SK-N-SH (cell line): ENCODE data around the gene ARSJ. TPM values are rescaled to one million over a fixed set of nuclear protein-coding genes. Genes with fewer than 3 reads are reported as not detected.
"Not testable (repeated sequence)": the region's sequence is repeated elsewhere in the genome, so short reads cannot be mapped to it uniquely, and the experiment has no call there.

ENCODE experiments used
- CTCF ChIA-PET: fragments of 300-600, 350-600 bp; formaldehyde crosslinking; extraction: SDS; loops from one replicate; lab custom pipeline; 2021; lab: Yijun Ruan, JAX
- POLR2A ChIA-PET: fragments of 350-600 bp; sonication (Branson Sonifier 250); formaldehyde crosslinking; extraction: SDS; loops from one replicate; lab custom pipeline; 2020; ENCODE audit warnings: antibody characterized with exemption, inconsistent platforms; lab: Yijun Ruan, JAX
- DNase-seq: peaks from one replicate; pipeline ENCODE4 v3.0.0; 2012
- H2AFZ ChIP-seq: fragments of 200-600 bp; sonication (generic); 2 replicates; pipeline ENCODE4 v1.8.1; 2016; ENCODE audit warnings: antibody characterized with exemption, mild to moderate bottlenecking, low read depth
- H3F3A ChIP-seq: fragments of 200-600 bp; sonication (generic); replicated peaks from 2 replicates; pipeline ENCODE3; 2016; ENCODE audit warnings: antibody characterized with exemption, mild to moderate bottlenecking; ENCODE audit not compliant: insufficient read depth
- H3K27ac ChIP-seq, 2 experiments: fragments of 200-500 bp in 1 of 2; fragments of 200-600 bp in 1 of 2; sonication (Bioruptor generic) in 1 of 2; sonication (generic), shearing (Covaris generic) in 1 of 2; 2 replicates each; pipeline versions ENCODE4 v1.5.1 to v1.6.1; 2014 to 2016; ENCODE audit warnings: low read depth in 2 of 2, inconsistent platforms in 1 of 2, low read length in 1 of 2, mild to moderate bottlenecking in 1 of 2, mixed read lengths in 1 of 2
- H3K27me3 ChIP-seq: fragments of 200-600 bp; sonication (generic), shearing (Covaris generic); 2 replicates; pipeline ENCODE4 v1.6.1; 2016; ENCODE audit warnings: mixed run types; ENCODE audit not compliant: insufficient read depth
- H3K36me3 ChIP-seq, 2 experiments: fragments of 200-500 bp in 1 of 2; fragments of 200-600 bp in 1 of 2; sonication (Bioruptor generic) in 1 of 2; sonication (generic) in 1 of 2; replicated peaks in 1 of 2; 2 replicates each; pipeline versions ENCODE3 to v1.5.1; 2014 to 2016; ENCODE audit warnings: low read length in 1 of 2, mild to moderate bottlenecking in 1 of 2; ENCODE audit not compliant: insufficient read depth in 2 of 2, control insufficient read depth in 1 of 2
- H3K4me1 ChIP-seq, 2 experiments: fragments of 200-500 bp in 1 of 2; fragments of 200-600 bp in 1 of 2; sonication (Bioruptor generic) in 1 of 2; sonication (generic), shearing (Covaris generic) in 1 of 2; 2 replicates each; pipeline versions ENCODE4 v1.5.1 to v1.6.1; 2014 to 2016; ENCODE audit warnings: low read depth in 1 of 2, low read length in 1 of 2, mixed run types in 1 of 2; ENCODE audit not compliant: insufficient read depth in 2 of 2, control insufficient read depth in 1 of 2
- H3K4me2 ChIP-seq: fragments of 200-600 bp; sonication (generic), shearing (Covaris generic); 2 replicates; pipeline ENCODE4 v1.6.1; 2017; ENCODE audit warnings: mixed run types
- H3K4me3 ChIP-seq, 2 experiments: fragments of 200-500 bp in 1 of 2; fragments of 200-600 bp in 1 of 2; sonication (Bioruptor generic) in 1 of 2; sonication (generic), shearing (Covaris generic) in 1 of 2; 2 replicates each; pipeline versions ENCODE4 v1.5.1 to v1.8.1; 2014 to 2016; ENCODE audit warnings: low read depth in 2 of 2, inconsistent platforms in 1 of 2, low read length in 1 of 2, mild to moderate bottlenecking in 1 of 2, mixed read lengths in 1 of 2, moderate library complexity in 1 of 2
- H3K79me2 ChIP-seq: fragments of 200-600 bp; sonication (generic); 2 replicates; pipeline ENCODE4 v1.8.1; 2017; ENCODE audit warnings: mild to moderate bottlenecking; ENCODE audit not compliant: insufficient read depth
- H3K9ac ChIP-seq: fragments of 200-600 bp; sonication (generic); 2 replicates; pipeline ENCODE4 v1.6.1; 2017; ENCODE audit warnings: mixed run types
- H3K9me2 ChIP-seq: fragments of 200-600 bp; sonication (generic); 2 replicates; pipeline ENCODE4 v1.6.1; 2017; ENCODE audit warnings: mixed run types
- H3K9me3 ChIP-seq: fragments of 200-600 bp; sonication (generic); 2 replicates; pipeline ENCODE4 v1.6.1; 2017; ENCODE audit warnings: mixed run types, mild to moderate bottlenecking, moderate library complexity
- H4K20me1 ChIP-seq: fragments of 200-600 bp; sonication (generic); 2 replicates; pipeline ENCODE4 v1.6.1; 2017; ENCODE audit warnings: mild to moderate bottlenecking, mixed run types; ENCODE audit not compliant: insufficient read depth
- EZH2phosphoT487 ChIP-seq: fragments of 200-600 bp; sonication (generic); IDR thresholded peaks from 2 replicates; pipeline ENCODE4 v1.6.1; 2017; ENCODE audit warnings: low read depth, mixed run types, mild to moderate bottlenecking, antibody characterized with exemption, moderate library complexity, borderline replicate concordance
- FOSL2 ChIP-seq: IDR thresholded peaks from 2 replicates; pipeline ENCODE4 v1.4.0; 2012; ENCODE audit warnings: low read depth, mild to moderate bottlenecking, moderate library complexity, borderline replicate concordance
- FOXJ3 ChIP-seq: sonication (generic); formaldehyde crosslinking; IDR thresholded peaks from 2 replicates; pipeline ENCODE4 v1.5.1; 2020; ENCODE audit warnings: mild to moderate bottlenecking, missing genetic modification reagents
- FOXM1 ChIP-seq: IDR thresholded peaks from 2 replicates; pipeline ENCODE4 v1.4.0; 2012; ENCODE audit warnings: low read depth, mild to moderate bottlenecking
- NFIC ChIP-seq: IDR thresholded peaks from 2 replicates; pipeline ENCODE4 v1.4.0; 2012; ENCODE audit warnings: borderline replicate concordance
- NRF1 ChIP-seq: IDR thresholded peaks from 2 replicates; pipeline ENCODE4 v1.6.1; 2012; ENCODE audit warnings: low read depth, mild to moderate bottlenecking, low read length
- RCOR1 ChIP-seq: fragments of 150-350 bp; IDR thresholded peaks from 2 replicates; pipeline ENCODE4 v1.6.1; 2017; ENCODE audit warnings: antibody characterized with exemption, low read length
- REST ChIP-seq: IDR thresholded peaks from 2 replicates; pipeline ENCODE4 v1.6.1; 2012; ENCODE audit warnings: mild to moderate bottlenecking, low read depth, low read length, moderate library complexity
- RFX5 ChIP-seq: IDR thresholded peaks from 2 replicates; pipeline ENCODE4 v1.6.1; 2012; ENCODE audit warnings: mild to moderate bottlenecking, improper control_type of control experiment, low read length
- RXRA ChIP-seq: IDR thresholded peaks from 2 replicates; pipeline ENCODE4 v1.4.0; 2012; ENCODE audit warnings: low read depth, mild to moderate bottlenecking, borderline replicate concordance
- USF1 ChIP-seq: IDR thresholded peaks from 2 replicates; pipeline ENCODE4 v1.4.0; 2012; ENCODE audit warnings: low read depth, borderline replicate concordance
- USF2 ChIP-seq: fragments of 150-350 bp; IDR thresholded peaks from 2 replicates; pipeline ENCODE4 v1.6.1; 2017; ENCODE audit warnings: antibody characterized with exemption, low read length, low read depth, borderline replicate concordance
- YY1 ChIP-seq: IDR thresholded peaks from 2 replicates; pipeline ENCODE4 v1.4.0; 2012; ENCODE audit warnings: low read depth, mild to moderate bottlenecking
- ZBTB33 ChIP-seq: IDR thresholded peaks from 2 replicates; pipeline ENCODE4 v1.4.0; 2012; ENCODE audit warnings: low read depth, borderline replicate concordance
- WGBS: methylation state at CpG from one replicate; pipeline ENCODE4 v1.1.6; 2017; ENCODE audit warnings: low lambda C conversion rate; 5-methylcytosine and 5-hydroxymethylcytosine counted together
- polyA plus RNA-seq, 3 experiments: library from polyadenylated mRNA; depleted of rRNA; stranded (reverse); fragments of >200 nt; gene quantifications; 2 replicates each; pipeline ENCODE4 v1.2.3, GENCODE V29; 2012

The ARSJ gene
- polyA plus RNA-seq, 1 of the 3 experiments (the other 2 are of a cell fraction) = 30.4 TPM

- H3K9me3 ChIP-seq, H3K9ac ChIP-seq, CTCF ChIA-PET, POLR2A ChIA-PET, H2AFZ ChIP-seq, H3K27me3 ChIP-seq, H3K4me3 ChIP-seq, H3K9me2 ChIP-seq, H3K79me2 ChIP-seq, H3K4me2 ChIP-seq, H3K36me3 ChIP-seq, H4K20me1 ChIP-seq, H3K4me1 ChIP-seq, H3K27ac ChIP-seq, DNase-seq: not testable (repeated sequence)
- H3F3A ChIP-seq = peaks cover 16% of the 10 kb centered on the region
- WGBS = 92% methylated on average over 20 of the region's 20 CpGs
These were observed 25.2 kb upstream of the ARSJ start for GRCh38 chr4:114004483-114005226.

- H4K20me1 ChIP-seq = no peaks in the 10 kb centered on the region
These were observed 19.1 kb upstream of the ARSJ start for GRCh38 chr4:113998531-113998930.

More at GRCh38 chr4:113998531-113998930, 19.1 kb upstream of the ARSJ start:
- H3K4me3 ChIP-seq = no peak overlapping the region
- no peaks in the 10 kb centered on the region for H3K36me3 ChIP-seq
- ChIA-PET CTCF (interaction anchor here (0.7 to 1.0 kb wide), 2 partner anchors 14 to 34 kb away, joined by 3 read pairs; no protein-coding TSS in a partner anchor), POLR2A (no interaction called here)
- no peak overlapping the region for H3K4me2 ChIP-seq
- DNase-seq = no peak
- no peaks in the 10 kb centered on the region for H3K79me2 ChIP-seq
- no peak overlapping the region for H3K27ac ChIP-seq
- peaks cover 0 to 9% of the 10 kb centered on the region in 2 experiments; a peak in 2 of 4 replicates for H3K4me1 ChIP-seq
- H3F3A ChIP-seq = no peaks in the 10 kb centered on the region
- no peak overlapping the region for H2AFZ ChIP-seq
- H3K27me3 ChIP-seq = no peaks in the 10 kb centered on the region
- H3K9me2 ChIP-seq = no peaks in the 10 kb centered on the region
- TF ChIP-seq NFIC = no peak
- no peak for TF ChIP-seq YY1
- TF ChIP-seq USF1 = no peak
- TF ChIP-seq RXRA = no peak
- no peak for TF ChIP-seq ZBTB33
- no peak for TF ChIP-seq RFX5
- TF ChIP-seq REST = no peak
- no peak for TF ChIP-seq FOXJ3 (CRISPR knock-in tag)
- TF ChIP-seq USF2 = no peak
- no peak for TF ChIP-seq FOSL2
- TF ChIP-seq NRF1 = no peak
- TF ChIP-seq FOXM1 = no peak
- no peak for TF ChIP-seq EZH2phosphoT487
- TF ChIP-seq RCOR1 = no peak
- WGBS = 98% methylated on average over 1 of the region's 1 CpG
- no peaks in the 10 kb centered on the region for H3K9me3 ChIP-seq
- H3K9ac ChIP-seq = no peak overlapping the region
